ENCODE results near the gene SLC9A3. TPM values are rescaled to one million over a fixed set of nuclear protein-coding genes. Genes with fewer than 3 reads are reported as not detected.

SLC9A3 gene
- total RNA-seq, 6 donors from 2014 or later = 1.0 to 4.1 (median 1.9) TPM

- peak in 1 of 2 donors; percentile 64 for DNase-seq
- 90 to 93% methylated on average over 23 to 27 of the region's 27 CpGs for WGBS, 2 donors
- no peaks in the 10 kb centered on the region for H3K27me3 ChIP-seq
Measured at GRCh38 chr5:435156-435790, 89.0 kb downstream of the SLC9A3 start.

GRCh38 chr5:434443-435146 is 89.7 kb downstream of the SLC9A3 start:
- peak in 1 of 2 donors; percentile 83 for DNase-seq
- ATAC-seq (ENCODE audit: low FRiP score in 2 of 2) = no peak

More at GRCh38 chr5:435156-435790, 89.0 kb downstream of the SLC9A3 start:
- Histone ChIP-seq H3K27ac (no peak overlapping the region), H3K9me3 (no peaks in the 10 kb centered on the region), H3K4me3 (no peak overlapping the region), H3K4me1 (peaks cover 0 to 5% (median 2%) of the 10 kb centered on the region in 4 donors), H3K36me3 (no peaks in the 10 kb centered on the region)
- TF ChIP-seq POLR2AphosphoS5 (IDR thresholded peaks at IDR 0.05) = no peak
- TF ChIP-seq EP300 (IDR thresholded peaks at IDR 0.05) = no peak
- ATAC-seq (ENCODE audit: low FRiP score in 2 of 2) = no peak

GRCh38 chr5:433836-434235 is 90.4 kb downstream of the SLC9A3 start:
- WGBS, 2 donors = 83 to 89% methylated on average over 8 to 14 of the region's 16 CpGs
- no peak for TF ChIP-seq POLR2AphosphoS5 (IDR thresholded peaks at IDR 0.05)
- TF ChIP-seq POLR2A (IDR thresholded peaks at IDR 0.05) = no peak
- no peak for TF ChIP-seq EP300 (IDR thresholded peaks at IDR 0.05)
- TF ChIP-seq CTCF (IDR thresholded peaks at IDR 0.05) = no peak
- Histone ChIP-seq H3K27ac (no peak overlapping the region), H3K27me3 (no peaks in the 10 kb centered on the region), H3K36me3 (no peaks in the 10 kb centered on the region), H3K9me3 (no peaks in the 10 kb centered on the region), H3K4me1 (peaks cover 0 to 5% (median 2%) of the 10 kb centered on the region in 4 donors), H3K4me3 (no peak overlapping the region)
- DNase-seq (peak in 1 of 2 donors; percentile 73), ATAC-seq (ENCODE audit: low FRiP score in 2 of 2) (peak in 1 of 2 donors; percentile 2)

More at GRCh38 chr5:434443-435146, 89.7 kb downstream of the SLC9A3 start:
- H3K9me3 ChIP-seq = no peaks in the 10 kb centered on the region
- no peaks in the 10 kb centered on the region for H3K36me3 ChIP-seq
- peaks cover 0 to 5% (median 2%) of the 10 kb centered on the region in 4 donors for H3K4me1 ChIP-seq
- no peaks in the 10 kb centered on the region for H3K27me3 ChIP-seq
- no peak for TF ChIP-seq POLR2A (IDR thresholded peaks at IDR 0.05)
- no peak for TF ChIP-seq CTCF (IDR thresholded peaks at IDR 0.05)
- TF ChIP-seq EP300 (IDR thresholded peaks at IDR 0.05) = no peak
- TF ChIP-seq POLR2AphosphoS5 (IDR thresholded peaks at IDR 0.05) = no peak
- WGBS, 2 donors = 87 to 94% methylated on average over 14 to 25 of the region's 26 CpGs
- no peak overlapping the region for H3K27ac ChIP-seq
- H3K4me3 ChIP-seq = no peak overlapping the region

GRCh38 chr5:432928-433791 is 91.1 kb downstream of the SLC9A3 start:
- no peak overlapping the region for H3K4me3 ChIP-seq
- peak in 1 of 2 donors; percentile 72 for DNase-seq
- peak overlapping the region in 1 of 4 donors; percentile 20 for H3K27ac ChIP-seq
- H3K9me3 ChIP-seq = no peaks in the 10 kb centered on the region
- peak in 1 of 2 donors; percentile 7 for ATAC-seq (ENCODE audit: low FRiP score in 2 of 2)
- peaks cover 0 to 5% (median 2%) of the 10 kb centered on the region in 4 donors for H3K4me1 ChIP-seq
- H3K27me3 ChIP-seq = no peaks in the 10 kb centered on the region
- H3K36me3 ChIP-seq = no peaks in the 10 kb centered on the region
- 67 to 76% methylated on average over 16 to 23 of the region's 23 CpGs for WGBS, 2 donors
- TF ChIP-seq EP300 (IDR thresholded peaks at IDR 0.05) (peak in 1 of 4 donors; percentile 23), CTCF (IDR thresholded peaks at IDR 0.05) (no peak), POLR2AphosphoS5 (IDR thresholded peaks at IDR 0.05) (peak; percentile 60 to 65)
